Psoas muscle (tissue), 8 donors: ENCODE measurements around the gene ARHGAP9. TPM values are rescaled to one million over a fixed set of nuclear protein-coding genes. Genes with fewer than 3 reads are reported as not detected.

Experiments used
- ATAC-seq, 4 donors: fragments of 200-7000 bp; cut with Tn5 transposase; one replicate each; pipeline ENCODE4 v1.9.1; 2020; ENCODE audit warnings: moderate library complexity in 3 of 4, mild to moderate bottlenecking in 2 of 4
- DNase-seq, 2 donors: peaks; one replicate each; pipeline ENCODE4 v3.0.0-alpha.2; 2020
- H3K27ac ChIP-seq: fragments of 200-600 bp; one replicate; pipeline ENCODE4 v1.8.0; 2022
- H3K27me3 ChIP-seq, 3 donors: fragments of 200-600 bp in 1 of 3; one replicate each; pipeline versions ENCODE4 v1.6.1 to v1.8.0; 2013 to 2022; ENCODE audit warnings: low read length in 2 of 3, mild to moderate bottlenecking in 2 of 3, moderate library complexity in 1 of 3; ENCODE audit not compliant: insufficient read depth in 3 of 3
- H3K36me3 ChIP-seq, 2 donors: fragments of 200-600 bp in 1 of 2; one replicate each; pipeline versions ENCODE4 v1.6.1 to v1.8.0; 2013 to 2022; ENCODE audit warnings: low read depth in 1 of 2, mild to moderate bottlenecking in 1 of 2, moderate library complexity in 1 of 2; ENCODE audit not compliant: insufficient read depth in 1 of 2
- H3K4me1 ChIP-seq: fragments of 200-600 bp; one replicate; pipeline ENCODE4 v1.8.0; 2022
- H3K4me3 ChIP-seq: fragments of 200-600 bp; one replicate; pipeline ENCODE4 v1.8.0; 2022; ENCODE audit warnings: mild to moderate bottlenecking
- H3K9me3 ChIP-seq: fragments of 200-600 bp; one replicate; pipeline ENCODE4 v1.8.0; 2022
- WGBS, 3 donors: extraction: QIAGEN DNeasy Blood & Tissue Kit; methylation state at CpG; one replicate each; pipeline versions ENCODE4 v1.1.6 to v1.1.7; 2013; 5-methylcytosine and 5-hydroxymethylcytosine counted together
- intact Hi-C, 2 donors: fragments of 100-400 bp; cut with DNase I; formaldehyde crosslinking; loops; one replicate each; pipeline versions ENCODE4 v1.11.0 to v1.14.2; 2022
- polyA plus RNA-seq, 3 donors: library from polyadenylated mRNA; stranded (reverse); fragments of 200-250 nt; gene quantifications; one replicate each; pipeline ENCODE4 v1.2.3, GENCODE V29; 2013
- total RNA-seq, 4 donors: library from RNA; stranded (reverse); fragmentation: NEBNext Ultra II Directional in 2 of 4; extraction: Animal tissue kit (Norgen Biotek cat#: 25700) in 2 of 4; gene quantifications; one replicate each; pipeline versions ENCODE4 v1.2.1 to v1.2.4, GENCODE V29; 2021 to 2023
- TF ChIP-seq, protein P1 (sequence below): fragments of 200-600 bp; IDR thresholded peaks from one replicate; pipeline ENCODE4 v1.8.0; 2022; ENCODE audit warnings: antibody characterized with exemption
- donor health status: healthy with polysubstance abuse.
- donor health status: DM: no; HTN: no; CAD: no; lungs with moderate emphysema.
- donor health status: Bipolar disorder and iron deficiency.
- donor health status: healthy.
- donor health status: DM: yes; HTN: yes; CAD: no.
- donor health status: DM: no; HTN: no; CAD: no.
- donor health status: DM: no; HTN: no; CAD: no.
- donor health status: DM: yes; HTN: yes; CAD: no.

The ARHGAP9 gene
- total and polyA plus RNA-seq, 7 donors = 0.91 to 5.4 (median 2.0) TPM

DNA sequence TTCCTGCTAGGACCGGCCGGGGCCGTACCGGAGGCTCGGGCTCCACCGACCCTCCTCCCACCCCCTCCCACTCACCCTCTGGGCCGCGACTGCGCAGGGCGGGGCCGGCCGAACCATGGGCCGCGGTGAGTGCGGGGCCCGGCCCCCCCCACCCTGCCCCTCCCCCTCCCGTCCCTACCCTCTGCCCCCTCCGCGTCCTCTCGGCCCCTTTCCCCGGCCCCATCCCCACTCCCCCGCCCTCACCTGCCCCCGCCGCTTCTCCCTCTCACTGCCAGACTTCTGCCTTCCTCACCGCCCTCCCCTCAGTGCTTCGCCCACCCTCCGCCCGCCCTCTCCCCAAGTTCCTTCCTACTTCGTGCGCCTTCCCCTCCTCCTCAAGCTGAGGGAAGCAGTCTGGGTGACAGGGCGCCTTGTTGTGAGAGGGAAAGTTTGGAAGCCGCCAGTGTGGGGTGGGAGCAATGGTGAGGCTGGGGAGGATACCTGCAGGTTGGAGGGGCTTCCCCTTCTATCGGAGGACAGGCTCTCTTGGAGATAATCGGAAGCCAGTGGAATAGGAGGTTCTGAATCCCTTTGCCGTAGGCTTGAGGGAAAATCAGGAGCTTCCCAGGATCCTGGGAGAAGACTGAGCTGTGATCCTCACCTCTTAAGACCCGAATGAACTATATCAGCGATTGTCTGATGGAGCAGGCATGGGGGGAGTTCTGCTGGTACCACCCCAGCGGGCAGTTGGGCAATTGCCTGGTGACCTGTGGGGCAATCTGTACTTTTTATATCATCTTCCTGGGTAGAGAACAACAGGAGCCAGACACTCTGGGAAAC is 43.4 kb upstream of the ARHGAP9 start:
- ATAC-seq (peak in 1 of 4 donors; percentile 0), DNase-seq (peak; percentile 54 to 80)
- H3K4me3 ChIP-seq = peak overlapping the region; percentile 96
- no peaks in the 10 kb centered on the region for H3K27me3 ChIP-seq
- H3K27ac ChIP-seq = peak overlapping the region; percentile 100
- WGBS, 3 donors = 0 to 2% (median 1%) methylated on average over 14 to 38 of the region's 38 CpGs
- TF ChIP-seq, protein P1, sequence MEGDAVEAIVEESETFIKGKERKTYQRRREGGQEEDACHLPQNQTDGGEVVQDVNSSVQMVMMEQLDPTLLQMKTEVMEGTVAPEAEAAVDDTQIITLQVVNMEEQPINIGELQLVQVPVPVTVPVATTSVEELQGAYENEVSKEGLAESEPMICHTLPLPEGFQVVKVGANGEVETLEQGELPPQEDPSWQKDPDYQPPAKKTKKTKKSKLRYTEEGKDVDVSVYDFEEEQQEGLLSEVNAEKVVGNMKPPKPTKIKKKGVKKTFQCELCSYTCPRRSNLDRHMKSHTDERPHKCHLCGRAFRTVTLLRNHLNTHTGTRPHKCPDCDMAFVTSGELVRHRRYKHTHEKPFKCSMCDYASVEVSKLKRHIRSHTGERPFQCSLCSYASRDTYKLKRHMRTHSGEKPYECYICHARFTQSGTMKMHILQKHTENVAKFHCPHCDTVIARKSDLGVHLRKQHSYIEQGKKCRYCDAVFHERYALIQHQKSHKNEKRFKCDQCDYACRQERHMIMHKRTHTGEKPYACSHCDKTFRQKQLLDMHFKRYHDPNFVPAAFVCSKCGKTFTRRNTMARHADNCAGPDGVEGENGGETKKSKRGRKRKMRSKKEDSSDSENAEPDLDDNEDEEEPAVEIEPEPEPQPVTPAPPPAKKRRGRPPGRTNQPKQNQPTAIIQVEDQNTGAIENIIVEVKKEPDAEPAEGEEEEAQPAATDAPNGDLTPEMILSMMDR = no peak
- intact Hi-C loops = loop anchor here in 1 of 2 donors (5.0 kb wide), 1 partner anchor 36 kb away; the partner anchor contains the start of gene MARS1
- H3K9me3 ChIP-seq = no peaks in the 10 kb centered on the region
- H3K36me3 ChIP-seq = peaks cover 0 to 42% of the 10 kb centered on the region in 2 donors
- H3K4me1 ChIP-seq = peaks cover 38% of the 10 kb centered on the region

DNA sequence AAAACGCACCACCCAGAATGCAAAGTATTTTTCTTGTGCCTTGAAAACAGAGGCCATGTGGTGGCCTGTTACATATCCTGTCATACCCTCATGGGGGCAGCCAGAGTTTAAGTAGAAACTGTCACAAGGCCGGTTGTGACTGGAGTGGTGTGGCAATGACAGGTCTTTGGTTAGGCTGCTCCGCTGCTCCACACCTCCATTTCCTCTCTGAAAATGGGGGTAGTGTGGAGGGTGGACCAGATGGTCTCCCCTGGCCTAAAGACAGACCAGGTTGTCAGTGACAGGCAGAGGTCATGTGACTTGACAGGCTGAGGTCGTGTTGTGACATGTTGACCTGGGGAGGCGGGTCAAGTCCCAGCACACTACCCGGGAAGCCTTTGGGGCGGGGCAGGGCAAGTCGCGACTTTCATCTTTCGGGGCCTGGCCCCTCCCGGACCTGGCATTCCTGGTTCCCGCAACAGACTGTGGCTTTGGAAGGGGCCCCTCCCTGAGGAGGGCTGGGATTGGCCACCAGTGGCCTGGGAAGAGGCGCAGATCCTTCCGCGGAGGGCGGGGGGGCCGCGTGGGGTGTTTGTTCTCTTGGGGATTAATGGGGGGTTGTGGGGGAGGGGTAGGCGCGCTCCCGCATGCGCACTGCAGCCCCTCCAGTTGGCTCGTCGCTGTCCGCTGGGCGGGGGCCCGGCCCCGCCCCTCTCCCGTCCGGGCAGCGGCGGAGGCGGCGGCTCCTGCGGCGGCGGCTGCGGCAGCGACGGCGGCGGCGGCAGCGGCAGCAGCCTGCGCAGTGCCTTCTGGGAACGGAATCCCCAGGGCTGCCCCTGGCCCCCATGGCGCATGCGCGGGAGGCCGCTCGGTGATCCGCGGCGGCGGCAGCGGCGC is 42.6 kb upstream of the ARHGAP9 start, which contains the start of gene MBD6:
TSS of gene MBD6 (plus strand) at position 814 of the 876 bp plus-strand sequence. CDS start 1,480 bp downstream, outside the sequence.
- intact Hi-C loops = loop anchor here in 1 of 2 donors (5.0 kb wide), 1 partner anchor 35 kb away; the partner anchor contains the start of gene MARS1
- Histone ChIP-seq H3K27me3 (no peaks in the 10 kb centered on the region), H3K9me3 (no peaks in the 10 kb centered on the region), H3K4me3 (peak within 1 kb of the TSS; percentile 96), H3K36me3 (peaks cover 4 to 42% of the 10 kb centered on the region in 2 donors), H3K27ac (peak within 1 kb of the TSS; percentile 100), H3K4me1 (peaks cover 47% of the 10 kb centered on the region)
- TF ChIP-seq, protein P1 = no peak
- peak; percentile 94 to 97 for DNase-seq
- ATAC-seq = peak; percentile 41 to 62 (median 52)
- 1% methylated on average over 21 to 57 of the region's 57 CpGs for WGBS, 3 donors

- 29 to 40% (median 30%) methylated on average over 17 of the region's 17 CpGs for WGBS, 3 donors
- H3K4me3 ChIP-seq = peak overlapping the region; percentile 96
- peak overlapping the region; percentile 100 for H3K27ac ChIP-seq
- TF ChIP-seq, protein P1 = no peak
- ATAC-seq = peak in 2 of 4 donors; percentile 12 to 22
- DNase-seq = peak; percentile 49 to 69
- H3K4me1 ChIP-seq = peaks cover 50% of the 10 kb centered on the region
- H3K27me3 ChIP-seq = no peaks in the 10 kb centered on the region
- H3K36me3 ChIP-seq = peaks cover 5 to 42% of the 10 kb centered on the region in 2 donors
- no peaks in the 10 kb centered on the region for H3K9me3 ChIP-seq
- intact Hi-C loops = loop anchor here in 1 of 2 donors (5.0 kb wide), 1 partner anchor 34 kb away; the partner anchor contains the start of gene MARS1
Observed at GRCh38 chr12:57521525-57522010, 41.9 kb upstream of the ARHGAP9 start.

GRCh38 chr12:57520053-57520818 is 40.6 kb upstream of the ARHGAP9 start, which contains the start of gene DDIT3:
DDIT3 (minus strand) TSS chr12:57520514; CDS start chr12:57517406, 3,108 bp downstream.
- H3K27me3 ChIP-seq = no peaks in the 10 kb centered on the region
- peak within 1 kb of the TSS; percentile 96 for H3K4me3 ChIP-seq
- DNase-seq (peak; percentile 100), ATAC-seq (peak; percentile 81 to 85 (median 82))
- H3K27ac ChIP-seq = peak within 1 kb of the TSS; percentile 100
- TF ChIP-seq, protein P1 = no peak
- H3K9me3 ChIP-seq = no peaks in the 10 kb centered on the region
- WGBS, 3 donors = 1% methylated on average over 41 to 52 of the region's 52 CpGs
- H3K36me3 ChIP-seq = peaks cover 11 to 43% of the 10 kb centered on the region in 2 donors
- intact Hi-C loops = loop anchor here in 1 of 2 donors (5.0 kb wide), 1 partner anchor 33 kb away; the partner anchor contains the start of gene MARS1
- H3K4me1 ChIP-seq = peaks cover 50% of the 10 kb centered on the region
